ENCODE data around the gene TMTC2.

GRCh38 chr12:82723891-82724290 is 37.2 kb downstream of the TMTC2 start:
- TF ChIP-seq, protein P1, sequence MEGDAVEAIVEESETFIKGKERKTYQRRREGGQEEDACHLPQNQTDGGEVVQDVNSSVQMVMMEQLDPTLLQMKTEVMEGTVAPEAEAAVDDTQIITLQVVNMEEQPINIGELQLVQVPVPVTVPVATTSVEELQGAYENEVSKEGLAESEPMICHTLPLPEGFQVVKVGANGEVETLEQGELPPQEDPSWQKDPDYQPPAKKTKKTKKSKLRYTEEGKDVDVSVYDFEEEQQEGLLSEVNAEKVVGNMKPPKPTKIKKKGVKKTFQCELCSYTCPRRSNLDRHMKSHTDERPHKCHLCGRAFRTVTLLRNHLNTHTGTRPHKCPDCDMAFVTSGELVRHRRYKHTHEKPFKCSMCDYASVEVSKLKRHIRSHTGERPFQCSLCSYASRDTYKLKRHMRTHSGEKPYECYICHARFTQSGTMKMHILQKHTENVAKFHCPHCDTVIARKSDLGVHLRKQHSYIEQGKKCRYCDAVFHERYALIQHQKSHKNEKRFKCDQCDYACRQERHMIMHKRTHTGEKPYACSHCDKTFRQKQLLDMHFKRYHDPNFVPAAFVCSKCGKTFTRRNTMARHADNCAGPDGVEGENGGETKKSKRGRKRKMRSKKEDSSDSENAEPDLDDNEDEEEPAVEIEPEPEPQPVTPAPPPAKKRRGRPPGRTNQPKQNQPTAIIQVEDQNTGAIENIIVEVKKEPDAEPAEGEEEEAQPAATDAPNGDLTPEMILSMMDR (IDR thresholded peaks at IDR 0.05; ENCODE audit: low read length) = no peak
- no peak for TF ChIP-seq EZH2 (IDR thresholded peaks at IDR 0.05; ENCODE audit: borderline replicate concordance, low read length)
